ENCODE results near the gene DLG3. TPM values are rescaled to one million over a fixed set of nuclear protein-coding genes. Genes with fewer than 3 reads are reported as not detected.

Gene DLG3
- polyA plus RNA-seq, 1 experiment, result 9.8 TPM

GRCh38 chrX:70426286-70427278, 18.1 kb upstream of the DLG3 start:
- Histone ChIP-seq H3K27me3 (ENCODE audit: control insufficient read depth, insufficient read depth, low read length) (no peaks in the 10 kb centered on the region), H3K36me3 (ENCODE audit: control insufficient read depth, insufficient read depth, low read length) (no peaks in the 10 kb centered on the region), H3K4me3 (ENCODE audit: low read depth, low read length) (no peak overlapping the region)
- CTCF ChIA-PET, result no interaction called here
- TF ChIP-seq CTCF (IDR thresholded peaks at IDR 0.05; ENCODE audit: insufficient read depth, low read depth, low read length), result no peak
- POLR2A ChIA-PET, result no interaction called here
- no peak for DNase-seq (ENCODE audit: low read depth)

DNA sequence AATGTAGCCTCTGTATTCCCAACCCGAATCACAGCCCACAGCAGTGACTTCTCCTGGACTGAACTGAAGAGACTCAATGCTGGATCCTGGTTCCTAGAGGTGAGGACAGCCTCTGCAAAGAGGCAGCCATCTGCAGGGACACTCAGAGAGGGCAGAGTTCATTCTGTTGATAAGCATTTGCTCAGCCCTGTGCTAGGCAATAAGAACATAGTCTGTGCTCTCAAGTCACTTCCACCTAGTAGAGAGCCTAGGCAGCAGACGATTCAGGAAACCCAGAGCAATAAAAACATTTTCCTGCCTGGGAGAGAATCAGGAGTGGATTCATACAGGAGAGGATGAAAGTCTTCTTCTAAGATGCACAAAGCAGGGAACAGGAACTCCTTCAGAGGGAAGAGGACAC, 17.3 kb upstream of the DLG3 start:
- TF ChIP-seq CTCF (IDR thresholded peaks at IDR 0.05; ENCODE audit: insufficient read depth, low read depth, low read length), result no peak
- no peaks in the 10 kb centered on the region for H3K27me3 ChIP-seq (ENCODE audit: control insufficient read depth, insufficient read depth, low read length)
- ChIA-PET CTCF (no interaction called here), POLR2A (no interaction called here)
- no peaks in the 10 kb centered on the region for H3K36me3 ChIP-seq (ENCODE audit: control insufficient read depth, insufficient read depth, low read length)
- DNase-seq (ENCODE audit: low read depth), result no peak
- no peak overlapping the region for H3K4me3 ChIP-seq (ENCODE audit: low read depth, low read length)

- TF ChIP-seq CTCF (IDR thresholded peaks at IDR 0.05; ENCODE audit: insufficient read depth, low read depth, low read length), result no peak
- H3K27me3 ChIP-seq (ENCODE audit: control insufficient read depth, insufficient read depth, low read length), result no peaks in the 10 kb centered on the region
- DNase-seq (ENCODE audit: low read depth), result no peak
- H3K36me3 ChIP-seq (ENCODE audit: control insufficient read depth, insufficient read depth, low read length), result no peaks in the 10 kb centered on the region
- POLR2A ChIA-PET, result no interaction called here
- H3K4me3 ChIP-seq (ENCODE audit: low read depth, low read length), result no peak overlapping the region
- CTCF ChIA-PET, result interaction anchor here (0.6 kb wide), 1 partner anchor 156 kb away, joined by 3 read pairs; no protein-coding TSS in a partner anchor
Measured at GRCh38 chrX:70429759-70430158, 14.9 kb upstream of the DLG3 start.

DNA sequence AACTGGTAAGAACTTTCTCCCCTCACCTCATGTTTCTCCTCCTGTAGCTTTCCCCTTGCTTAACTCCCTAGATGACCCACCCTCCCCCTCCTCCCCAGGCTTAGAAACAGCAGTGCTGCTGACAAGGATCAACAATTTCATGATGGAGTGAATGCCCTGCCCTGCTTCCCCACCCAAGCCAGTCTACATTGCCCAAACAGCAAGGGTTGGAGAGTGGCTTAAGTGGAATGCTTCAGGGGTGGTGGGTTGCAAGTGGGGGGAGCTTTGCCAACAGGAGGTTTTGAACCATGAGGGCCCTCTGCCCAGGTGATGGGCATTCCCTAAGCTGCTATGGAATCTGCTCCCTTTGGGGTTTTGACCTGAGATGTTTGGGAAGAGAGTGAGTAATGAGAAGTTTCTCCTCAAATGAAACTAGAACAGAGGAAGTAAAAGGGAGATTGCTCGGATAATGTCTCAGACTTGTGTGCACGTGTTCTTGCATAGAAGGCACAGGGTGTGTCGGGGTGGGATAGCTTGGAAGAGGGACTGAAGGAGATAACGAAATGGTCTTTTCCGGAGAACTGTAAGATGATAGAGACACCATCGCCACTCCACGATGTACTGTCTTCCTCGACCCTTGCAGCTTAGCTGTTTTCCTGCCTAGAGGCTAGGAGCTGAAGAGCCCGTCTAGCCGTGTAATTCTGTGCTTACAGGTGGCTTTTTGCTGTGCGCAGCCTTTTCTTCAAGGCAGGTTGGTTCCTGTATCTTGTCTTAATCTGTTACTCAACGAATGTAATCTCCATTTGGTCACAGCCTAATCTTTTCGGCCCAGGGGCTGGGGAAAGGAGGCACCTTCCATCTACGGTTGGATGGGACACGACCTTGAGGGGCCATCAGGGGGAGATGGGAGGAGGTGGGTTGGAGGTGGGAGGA, 11.4 kb upstream of the DLG3 start:
- TF ChIP-seq CTCF (IDR thresholded peaks at IDR 0.05; ENCODE audit: insufficient read depth, low read depth, low read length), result no peak
- POLR2A ChIA-PET, result interaction anchor here (0.7 kb wide), 1 partner anchor 66 kb away, joined by 3 read pairs; no protein-coding TSS in a partner anchor
- CTCF ChIA-PET, result interaction anchor here (0.5 to 1.8 kb wide), 4 partner anchors 131 to 300 kb away, joined by 3 to 6 read pairs (median 4); partner anchors contain the start of gene IGBP1

More for the DNA sequence above, 11.4 kb upstream of the DLG3 start:
- H3K27me3 ChIP-seq (ENCODE audit: control insufficient read depth, insufficient read depth, low read length), result no peaks in the 10 kb centered on the region
- peak overlapping the region; percentile 78 for H3K4me3 ChIP-seq (ENCODE audit: low read depth, low read length)
- no peak for DNase-seq (ENCODE audit: low read depth)
- no peaks in the 10 kb centered on the region for H3K36me3 ChIP-seq (ENCODE audit: control insufficient read depth, insufficient read depth, low read length)
